Liver (tissue), 9 donors: Measurements from ENCODE around the gene NT5C1A. TPM values are rescaled to one million over a fixed set of nuclear protein-coding genes. Genes with fewer than 3 reads are reported as not detected.
A peak's percentile ranks its signal among the peaks of the same experiment; 100 is the strongest.

ENCODE experiments used
- DNase-seq: peaks from one replicate; pipeline ENCODE4 v3.0.0-alpha.2; 2017; ENCODE audit warnings: low spot score
- H3K27ac ChIP-seq, 2 donors: one replicate each; pipeline ENCODE4 v1.7.0; 2013; ENCODE audit warnings: inconsistent platforms in 2 of 2, low read length in 2 of 2, control low read depth in 1 of 2, low read depth in 1 of 2, mild to moderate bottlenecking in 1 of 2
- H3K27me3 ChIP-seq, 4 donors: one replicate each; pipeline versions ENCODE4 v1.6.1 to v1.7.0; 2013; ENCODE audit warnings: low read length in 3 of 4, inconsistent platforms in 1 of 4, mild to moderate bottlenecking in 1 of 4, moderate library complexity in 1 of 4; ENCODE audit not compliant: control insufficient read depth in 4 of 4, insufficient read depth in 4 of 4
- H3K36me3 ChIP-seq, 4 donors: one replicate each; pipeline versions ENCODE4 v1.6.1 to v1.7.0; 2013; ENCODE audit warnings: low read length in 3 of 4, mild to moderate bottlenecking in 3 of 4, low read depth in 1 of 4, moderate library complexity in 1 of 4; ENCODE audit not compliant: control insufficient read depth in 4 of 4, insufficient read depth in 3 of 4
- H3K4me1 ChIP-seq, 4 donors: one replicate each; pipeline versions ENCODE4 v1.6.1 to v1.7.0; 2013; ENCODE audit warnings: low read length in 3 of 4, mild to moderate bottlenecking in 3 of 4, moderate library complexity in 1 of 4; ENCODE audit not compliant: control insufficient read depth in 4 of 4, insufficient read depth in 4 of 4
- H3K4me3 ChIP-seq, 3 donors: one replicate each; pipeline versions ENCODE4 v1.6.1 to v1.7.0; 2013; ENCODE audit warnings: low read length in 3 of 3, control low read depth in 1 of 3, low read depth in 1 of 3, mild to moderate bottlenecking in 1 of 3
- H3K9ac ChIP-seq, 2 donors: one replicate each; pipeline ENCODE4 v1.7.0; 2013; ENCODE audit warnings: low read length in 2 of 2, mild to moderate bottlenecking in 2 of 2, moderate library complexity in 2 of 2, control low read depth in 1 of 2, low read depth in 1 of 2
- H3K9me3 ChIP-seq, 4 donors: one replicate each; pipeline versions ENCODE4 v1.6.1 to v1.7.0; 2013; ENCODE audit warnings: low read length in 3 of 4; ENCODE audit not compliant: control insufficient read depth in 4 of 4
- ATF3 ChIP-seq: IDR thresholded peaks from 2 replicates; pipeline ENCODE4 v1.6.1; 2016; ENCODE audit warnings: antibody characterized with exemption
- CTCF ChIP-seq: fragments of 150-350 bp; IDR thresholded peaks from 2 replicates; pipeline ENCODE4 v1.5.1; 2017; ENCODE audit warnings: improper control_type of control experiment, low read depth, low read length; ENCODE audit not compliant: missing input control
- EGR1 ChIP-seq, 2 donors: IDR thresholded peaks; 2 replicates each; pipeline ENCODE4 v1.6.1; 2016 to 2018; ENCODE audit warnings: antibody characterized with exemption in 2 of 2, low read depth in 2 of 2
- FOXA1 ChIP-seq: IDR thresholded peaks from 2 replicates; pipeline ENCODE4 v1.6.1; 2016; ENCODE audit warnings: antibody characterized with exemption
- FOXA2 ChIP-seq: IDR thresholded peaks from 2 replicates; pipeline ENCODE4 v1.6.1; 2016; ENCODE audit warnings: antibody characterized with exemption
- GABPA ChIP-seq, 2 donors: IDR thresholded peaks in 1 of 2; conservative IDR thresholded peaks in 1 of 2; 2 replicates each; pipeline ENCODE4 v1.6.1; 2016; ENCODE audit warnings: antibody characterized with exemption in 2 of 2, mild to moderate bottlenecking in 1 of 2, moderate library complexity in 1 of 2
- HNF4A ChIP-seq, 2 donors: conservative IDR thresholded peaks; 2 replicates each; pipeline ENCODE4 v1.6.1; 2016; ENCODE audit warnings: antibody characterized with exemption in 2 of 2, mild to moderate bottlenecking in 2 of 2
- HNF4G ChIP-seq: IDR thresholded peaks from 2 replicates; pipeline ENCODE4 v1.6.1; 2016; ENCODE audit warnings: antibody characterized with exemption
- MAX ChIP-seq: IDR thresholded peaks from 2 replicates; pipeline ENCODE4 v1.6.1; 2016; ENCODE audit warnings: antibody characterized with exemption
- NR2F2 ChIP-seq: IDR thresholded peaks from 2 replicates; pipeline ENCODE4 v1.6.1; 2016; ENCODE audit warnings: antibody characterized with exemption
- RAD21 ChIP-seq, 2 donors: IDR thresholded peaks; 2 replicates each; pipeline ENCODE4 v1.6.1; 2016; ENCODE audit warnings: antibody characterized with exemption in 2 of 2, mild to moderate bottlenecking in 2 of 2
- RXRA ChIP-seq, 2 donors: IDR thresholded peaks; 2 replicates each; pipeline ENCODE4 v1.6.1; 2017 to 2018; ENCODE audit warnings: antibody characterized with exemption in 2 of 2, mild to moderate bottlenecking in 1 of 2
- SP1 ChIP-seq: IDR thresholded peaks from 2 replicates; pipeline ENCODE4 v1.6.1; 2018; ENCODE audit warnings: antibody characterized with exemption, mild to moderate bottlenecking
- TAF1 ChIP-seq: conservative IDR thresholded peaks from 2 replicates; pipeline ENCODE4 v1.6.1; 2016; ENCODE audit warnings: antibody characterized with exemption, mild to moderate bottlenecking
- YY1 ChIP-seq: IDR thresholded peaks from 2 replicates; pipeline ENCODE4 v1.6.1; 2016; ENCODE audit warnings: antibody characterized with exemption, mild to moderate bottlenecking
- WGBS: extraction: QIAGEN DNeasy Blood & Tissue Kit; methylation state at CpG from one replicate; pipeline ENCODE4 v1.1.7; 2013; 5-methylcytosine and 5-hydroxymethylcytosine counted together
- polyA plus RNA-seq, 2 donors: library from polyadenylated mRNA; stranded (reverse) in 1 of 2; unstranded in 1 of 2; fragments of 200-250 nt in 1 of 2; fragments of >200 nt in 1 of 2; fragmentation: Nextera tagmentation in 1 of 2; extraction: Ambion mirVana in 1 of 2; gene quantifications; one replicate each; pipeline versions ENCODE4 v1.2.1 to v1.2.3, GENCODE V29; 2013 to 2015
- total RNA-seq, 2 donors: library from RNA; depleted of rRNA; stranded (reverse); fragments of >200 nt; gene quantifications; one replicate each; pipeline ENCODE4 v1.2.3, GENCODE V29; 2014
- TF ChIP-seq, protein P1 (sequence below): IDR thresholded peaks from 2 replicates; pipeline ENCODE4 v1.6.1; 2016; ENCODE audit warnings: antibody characterized with exemption
- TF ChIP-seq, protein P2 (sequence below): IDR thresholded peaks from 2 replicates; pipeline ENCODE4 v1.6.1; 2016; ENCODE audit warnings: antibody characterized with exemption, mild to moderate bottlenecking
- donor health status: healthy.
- donor health status: healthy.
- donor health status: healthy.
- donor health status: healthy.
- donor health status: healthy.

The NT5C1A gene
- total and polyA plus RNA-seq, 4 donors: 0.05 to 0.08 TPM; not detected in 2

GRCh38 chr1:39646232-39647081 lies 25.4 kb downstream of the NT5C1A start:
- H3K9me3 ChIP-seq: no peaks in the 10 kb centered on the region
- H3K9ac ChIP-seq: no peak overlapping the region
- H3K27me3 ChIP-seq: no peaks in the 10 kb centered on the region
- no peak for DNase-seq
- no peaks in the 10 kb centered on the region for H3K36me3 ChIP-seq
- WGBS: 73% methylated on average over 12 of the region's 12 CpGs
- no peak overlapping the region for H3K4me3 ChIP-seq
- H3K27ac ChIP-seq: peak overlapping the region; percentile 38 to 46
- no peak for TF ChIP-seq MAX
- no peak for TF ChIP-seq EGR1 (IDR thresholded peaks at IDR 0.05; ENCODE audit: low read depth in 2 of 2)
- peak; percentile 20 for TF ChIP-seq SP1
- TF ChIP-seq NR2F2: peak; percentile 86
- TF ChIP-seq, protein P1, sequence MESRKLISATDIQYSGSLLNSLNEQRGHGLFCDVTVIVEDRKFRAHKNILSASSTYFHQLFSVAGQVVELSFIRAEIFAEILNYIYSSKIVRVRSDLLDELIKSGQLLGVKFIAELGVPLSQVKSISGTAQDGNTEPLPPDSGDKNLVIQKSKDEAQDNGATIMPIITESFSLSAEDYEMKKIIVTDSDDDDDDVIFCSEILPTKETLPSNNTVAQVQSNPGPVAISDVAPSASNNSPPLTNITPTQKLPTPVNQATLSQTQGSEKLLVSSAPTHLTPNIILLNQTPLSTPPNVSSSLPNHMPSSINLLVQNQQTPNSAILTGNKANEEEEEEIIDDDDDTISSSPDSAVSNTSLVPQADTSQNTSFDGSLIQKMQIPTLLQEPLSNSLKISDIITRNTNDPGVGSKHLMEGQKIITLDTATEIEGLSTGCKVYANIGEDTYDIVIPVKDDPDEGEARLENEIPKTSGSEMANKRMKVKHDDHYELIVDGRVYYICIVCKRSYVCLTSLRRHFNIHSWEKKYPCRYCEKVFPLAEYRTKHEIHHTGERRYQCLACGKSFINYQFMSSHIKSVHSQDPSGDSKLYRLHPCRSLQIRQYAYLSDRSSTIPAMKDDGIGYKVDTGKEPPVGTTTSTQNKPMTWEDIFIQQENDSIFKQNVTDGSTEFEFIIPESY: no peak
- H3K4me1 ChIP-seq: no peaks in the 10 kb centered on the region

DNA sequence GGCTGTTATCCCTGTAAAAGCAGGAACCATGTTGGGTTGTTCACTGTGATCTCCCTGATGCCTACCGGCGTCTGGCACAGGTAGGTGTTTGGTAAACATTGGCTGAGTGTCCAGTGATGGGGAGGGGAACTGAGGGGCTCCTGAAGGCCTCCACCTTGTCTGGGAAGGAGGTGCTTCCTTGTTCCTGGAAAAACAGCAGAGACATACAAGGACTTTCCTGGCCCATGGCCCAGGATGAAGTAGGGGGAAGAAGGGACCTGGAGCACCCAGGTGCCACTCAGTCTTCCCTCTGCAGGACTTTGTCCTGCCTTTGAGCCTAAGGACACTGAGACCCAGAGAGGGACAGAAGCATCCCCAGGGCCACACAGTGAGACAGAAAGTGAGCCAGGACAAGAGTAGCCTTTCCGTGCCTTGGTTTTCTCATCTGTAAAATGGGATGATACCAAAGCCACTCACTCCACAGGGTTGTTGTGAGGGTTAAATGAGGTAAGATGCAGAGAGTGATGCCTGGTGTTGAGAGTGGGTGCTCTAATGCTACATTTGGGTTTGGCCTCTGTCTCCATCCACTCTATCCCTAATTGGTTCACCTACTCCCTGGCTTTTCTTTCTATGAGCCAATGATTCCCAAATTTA lies 26.4 kb downstream of the NT5C1A start:
- no peaks in the 10 kb centered on the region for H3K36me3 ChIP-seq
- H3K9ac ChIP-seq: no peak overlapping the region
- TF ChIP-seq HNF4G: no peak
- TF ChIP-seq SP1: no peak
- no peak for TF ChIP-seq GABPA (IDR thresholded peaks at IDR 0.05 in 1 of 2, conservative IDR thresholded peaks at IDR 0.05 in 1 of 2)
- TF ChIP-seq FOXA1: no peak
- no peaks in the 10 kb centered on the region for H3K9me3 ChIP-seq
- no peak for DNase-seq
- 71% methylated on average over 3 of the region's 3 CpGs for WGBS
- H3K27me3 ChIP-seq: no peaks in the 10 kb centered on the region
- H3K4me3 ChIP-seq: no peak overlapping the region
- H3K27ac ChIP-seq: no peak overlapping the region
- H3K4me1 ChIP-seq: no peaks in the 10 kb centered on the region

DNA sequence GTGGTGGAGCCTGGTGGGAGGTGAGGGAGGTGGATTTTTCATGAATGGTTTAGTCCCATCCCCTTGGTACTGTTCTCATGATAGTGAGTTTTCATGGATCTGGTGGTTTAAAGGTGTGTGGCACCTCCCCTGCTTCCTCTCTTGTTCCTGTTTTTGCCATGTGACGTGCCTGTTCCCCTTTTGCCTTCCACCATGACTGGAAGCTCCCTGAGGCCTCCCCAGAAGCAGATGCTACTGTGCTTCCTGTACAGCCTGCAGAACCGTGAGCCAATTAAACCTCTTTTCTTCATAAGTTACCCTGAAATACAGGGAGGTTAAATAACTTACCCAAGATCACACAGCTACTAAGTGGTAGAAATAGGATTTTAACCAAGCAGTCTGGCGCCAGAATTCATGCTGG lies 28.2 kb downstream of the NT5C1A start:
- no peak for DNase-seq
- Histone ChIP-seq H3K36me3 (no peaks in the 10 kb centered on the region), H3K4me3 (no peak overlapping the region), H3K4me1 (peaks cover 0 to 3% (median 0%) of the 10 kb centered on the region in 4 donors), H3K27me3 (peaks cover 0 to 7% (median 0%) of the 10 kb centered on the region in 4 donors), H3K9ac (no peak overlapping the region), H3K9me3 (no peaks in the 10 kb centered on the region), H3K27ac (no peak overlapping the region)
- 73% methylated on average over 3 of the region's 3 CpGs for WGBS
- TF ChIP-seq FOXA2 (no peak), RAD21 (IDR thresholded peaks at IDR 0.05) (no peak), EGR1 (IDR thresholded peaks at IDR 0.05; ENCODE audit: low read depth in 2 of 2) (no peak), MAX (no peak), TAF1 (no peak), RXRA (IDR thresholded peaks at IDR 0.05) (no peak), CTCF (no peak), NR2F2 (no peak), SP1 (no peak), YY1 (no peak), HNF4G (no peak), HNF4A (conservative IDR thresholded peaks at IDR 0.05) (no peak), GABPA (IDR thresholded peaks at IDR 0.05 in 1 of 2, conservative IDR thresholded peaks at IDR 0.05 in 1 of 2) (no peak), ATF3 (no peak)
- TF ChIP-seq, protein P2, sequence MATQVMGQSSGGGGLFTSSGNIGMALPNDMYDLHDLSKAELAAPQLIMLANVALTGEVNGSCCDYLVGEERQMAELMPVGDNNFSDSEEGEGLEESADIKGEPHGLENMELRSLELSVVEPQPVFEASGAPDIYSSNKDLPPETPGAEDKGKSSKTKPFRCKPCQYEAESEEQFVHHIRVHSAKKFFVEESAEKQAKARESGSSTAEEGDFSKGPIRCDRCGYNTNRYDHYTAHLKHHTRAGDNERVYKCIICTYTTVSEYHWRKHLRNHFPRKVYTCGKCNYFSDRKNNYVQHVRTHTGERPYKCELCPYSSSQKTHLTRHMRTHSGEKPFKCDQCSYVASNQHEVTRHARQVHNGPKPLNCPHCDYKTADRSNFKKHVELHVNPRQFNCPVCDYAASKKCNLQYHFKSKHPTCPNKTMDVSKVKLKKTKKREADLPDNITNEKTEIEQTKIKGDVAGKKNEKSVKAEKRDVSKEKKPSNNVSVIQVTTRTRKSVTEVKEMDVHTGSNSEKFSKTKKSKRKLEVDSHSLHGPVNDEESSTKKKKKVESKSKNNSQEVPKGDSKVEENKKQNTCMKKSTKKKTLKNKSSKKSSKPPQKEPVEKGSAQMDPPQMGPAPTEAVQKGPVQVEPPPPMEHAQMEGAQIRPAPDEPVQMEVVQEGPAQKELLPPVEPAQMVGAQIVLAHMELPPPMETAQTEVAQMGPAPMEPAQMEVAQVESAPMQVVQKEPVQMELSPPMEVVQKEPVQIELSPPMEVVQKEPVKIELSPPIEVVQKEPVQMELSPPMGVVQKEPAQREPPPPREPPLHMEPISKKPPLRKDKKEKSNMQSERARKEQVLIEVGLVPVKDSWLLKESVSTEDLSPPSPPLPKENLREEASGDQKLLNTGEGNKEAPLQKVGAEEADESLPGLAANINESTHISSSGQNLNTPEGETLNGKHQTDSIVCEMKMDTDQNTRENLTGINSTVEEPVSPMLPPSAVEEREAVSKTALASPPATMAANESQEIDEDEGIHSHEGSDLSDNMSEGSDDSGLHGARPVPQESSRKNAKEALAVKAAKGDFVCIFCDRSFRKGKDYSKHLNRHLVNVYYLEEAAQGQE: no peak
